Stomach smooth muscle (tissue), 2 donors: ENCODE data around the gene BEND7.

ENCODE experiments used
- H3K27ac ChIP-seq: one replicate; pipeline ENCODE4 v1.7.0; 2013; ENCODE audit warnings: mild to moderate bottlenecking, low read length, inconsistent platforms
- H3K27me3 ChIP-seq, 2 donors: one replicate each; pipeline ENCODE4 v1.7.0; 2013; ENCODE audit warnings: low read length in 2 of 2; ENCODE audit not compliant: insufficient read depth in 2 of 2, control insufficient read depth in 1 of 2
- H3K36me3 ChIP-seq, 2 donors: one replicate each; pipeline ENCODE4 v1.7.0; 2013; ENCODE audit warnings: low read length in 2 of 2; ENCODE audit not compliant: control insufficient read depth in 2 of 2, insufficient read depth in 2 of 2
- H3K4me1 ChIP-seq: one replicate; pipeline ENCODE4 v1.7.0; 2013; ENCODE audit warnings: low read length; ENCODE audit not compliant: control insufficient read depth, insufficient read depth
- H3K4me3 ChIP-seq, 2 donors: one replicate each; pipeline ENCODE4 v1.7.0; 2013; ENCODE audit warnings: low read length in 2 of 2
- H3K9ac ChIP-seq, 2 donors: one replicate each; pipeline ENCODE4 v1.7.0; 2013; ENCODE audit warnings: low read length in 2 of 2, mild to moderate bottlenecking in 1 of 2
- H3K9me3 ChIP-seq, 2 donors: one replicate each; pipeline ENCODE4 v1.7.0; 2013; ENCODE audit warnings: low read length in 2 of 2; ENCODE audit not compliant: control insufficient read depth in 2 of 2
- donor health status: healthy.
- donor health status: Pancreatic carcinoma.

The BEND7 gene

GRCh38 chr10:13425397-13425796, 103.4 kb downstream of the BEND7 start:
- H3K36me3 ChIP-seq, result no peaks in the 10 kb centered on the region
- no peak overlapping the region for H3K4me3 ChIP-seq
- no peaks in the 10 kb centered on the region for H3K4me1 ChIP-seq
- H3K27ac ChIP-seq, result no peak overlapping the region
- H3K27me3 ChIP-seq, result no peaks in the 10 kb centered on the region
- no peaks in the 10 kb centered on the region for H3K9me3 ChIP-seq
- no peak overlapping the region for H3K9ac ChIP-seq

DNA sequence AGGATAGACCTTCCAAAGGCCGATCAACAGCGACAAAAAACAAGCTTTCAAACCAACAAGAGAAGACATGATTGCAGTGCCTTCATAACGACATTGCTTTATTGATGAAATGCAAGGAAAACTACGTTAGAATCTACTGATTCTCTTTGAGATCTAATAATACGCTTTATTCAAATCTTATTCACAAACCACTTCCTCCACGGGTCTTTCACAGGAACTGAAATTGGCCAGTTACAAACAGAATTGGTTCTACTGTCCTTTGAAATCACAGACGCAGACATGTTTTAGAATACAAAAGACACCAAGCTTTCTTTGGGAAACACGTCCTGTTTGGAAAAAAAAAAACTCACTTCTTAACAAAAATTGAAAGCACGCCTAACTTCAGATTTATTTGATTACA, 106.0 kb downstream of the BEND7 start:
- no peak overlapping the region for H3K27ac ChIP-seq
- H3K9ac ChIP-seq, result no peak overlapping the region

GRCh38 chr10:13421382-13421917, 107.4 kb downstream of the BEND7 start:
- Histone ChIP-seq H3K4me3 (no peak overlapping the region), H3K9me3 (no peaks in the 10 kb centered on the region), H3K4me1 (no peaks in the 10 kb centered on the region), H3K27ac (no peak overlapping the region), H3K9ac (no peak overlapping the region), H3K27me3 (peaks cover 0 to 2% of the 10 kb centered on the region in 2 donors), H3K36me3 (no peaks in the 10 kb centered on the region)

More for the DNA sequence above, 106.0 kb downstream of the BEND7 start:
- H3K4me1 ChIP-seq, result no peaks in the 10 kb centered on the region
- no peaks in the 10 kb centered on the region for H3K36me3 ChIP-seq
- no peak overlapping the region for H3K4me3 ChIP-seq
- H3K27me3 ChIP-seq, result peaks cover 0 to 2% of the 10 kb centered on the region in 2 donors
- no peaks in the 10 kb centered on the region for H3K9me3 ChIP-seq

DNA sequence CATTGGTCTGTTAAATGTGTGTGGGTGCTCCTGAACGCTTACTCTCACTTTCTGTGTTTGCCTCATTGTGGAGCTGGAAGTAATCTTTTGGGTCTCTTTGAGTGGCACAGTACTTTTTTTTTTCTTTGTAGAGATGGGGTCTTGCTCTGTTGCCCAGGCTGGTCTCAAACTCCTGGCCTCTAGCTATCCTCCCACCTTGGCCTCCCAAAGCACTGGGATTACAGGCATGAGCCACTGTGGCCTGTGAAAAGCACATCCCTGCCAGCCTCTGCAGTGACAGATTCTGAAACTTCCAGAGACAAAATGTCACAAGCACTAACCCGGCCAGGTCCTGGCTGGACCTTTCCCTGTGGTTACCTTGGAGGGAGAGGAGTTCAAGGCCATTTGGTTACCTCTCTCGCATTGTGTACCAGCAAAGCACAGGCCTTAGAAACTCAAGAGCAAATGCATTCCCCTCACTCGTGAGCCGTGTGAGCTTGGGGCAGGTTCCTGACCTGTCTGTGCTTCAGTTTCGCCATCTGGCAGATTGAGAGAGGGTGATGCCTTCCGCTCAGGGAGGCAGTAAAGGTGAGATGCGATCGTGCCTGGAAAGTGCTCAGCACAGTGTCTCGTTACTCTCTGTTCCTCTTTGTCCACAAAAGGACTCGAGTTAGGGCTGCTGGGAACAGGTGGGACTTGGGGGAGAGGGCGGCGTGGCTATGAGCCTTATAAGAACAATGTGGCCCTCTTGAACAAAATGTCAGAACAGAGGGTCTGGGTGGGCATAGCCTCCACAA, 108.1 kb downstream of the BEND7 start:
- no peaks in the 10 kb centered on the region for H3K4me1 ChIP-seq
- no peak overlapping the region for H3K27ac ChIP-seq
- no peaks in the 10 kb centered on the region for H3K36me3 ChIP-seq
- no peak overlapping the region for H3K9ac ChIP-seq
- no peak overlapping the region for H3K4me3 ChIP-seq
- no peaks in the 10 kb centered on the region for H3K9me3 ChIP-seq
- H3K27me3 ChIP-seq, result peaks cover 0 to 2% of the 10 kb centered on the region in 2 donors

GRCh38 chr10:13417459-13418126, 111.2 kb downstream of the BEND7 start:
- Histone ChIP-seq H3K36me3 (no peaks in the 10 kb centered on the region), H3K4me1 (no peaks in the 10 kb centered on the region), H3K4me3 (no peak overlapping the region), H3K9ac (no peak overlapping the region), H3K9me3 (peaks cover 3 to 4% of the 10 kb centered on the region in 2 donors), H3K27me3 (peaks cover 0 to 2% of the 10 kb centered on the region in 2 donors), H3K27ac (no peak overlapping the region)

DNA sequence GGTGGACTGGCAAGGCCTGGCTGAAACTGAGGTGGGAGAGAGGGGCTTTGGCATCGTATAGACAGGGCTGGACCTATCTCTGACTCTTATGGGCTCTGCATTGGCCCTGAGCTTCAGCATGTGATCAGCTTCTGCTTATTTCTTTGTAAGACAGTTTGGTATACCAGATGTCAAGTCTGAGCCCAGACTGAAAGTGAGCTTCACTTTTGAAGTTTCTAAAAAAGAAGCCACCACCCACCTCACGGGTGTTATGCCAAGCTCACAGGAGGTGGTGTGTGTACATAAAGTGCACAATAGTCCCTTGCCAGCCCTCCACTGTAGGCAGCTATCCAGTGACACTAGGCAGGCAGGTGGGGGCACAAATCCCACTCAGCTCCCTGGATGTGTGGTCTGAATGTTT, 112.1 kb downstream of the BEND7 start:
- Histone ChIP-seq H3K9me3 (peaks cover 3 to 4% of the 10 kb centered on the region in 2 donors), H3K4me1 (no peaks in the 10 kb centered on the region), H3K4me3 (no peak overlapping the region), H3K9ac (no peak overlapping the region), H3K36me3 (no peaks in the 10 kb centered on the region), H3K27me3 (peaks cover 0 to 2% of the 10 kb centered on the region in 2 donors), H3K27ac (no peak overlapping the region)

GRCh38 chr10:13414855-13415254, 114.0 kb downstream of the BEND7 start:
- H3K9me3 ChIP-seq, result peaks cover 3 to 4% of the 10 kb centered on the region in 2 donors
- H3K36me3 ChIP-seq, result no peaks in the 10 kb centered on the region
- H3K27ac ChIP-seq, result no peak overlapping the region
- peaks cover 0 to 2% of the 10 kb centered on the region in 2 donors for H3K27me3 ChIP-seq
- H3K9ac ChIP-seq, result no peak overlapping the region
- no peaks in the 10 kb centered on the region for H3K4me1 ChIP-seq
- no peak overlapping the region for H3K4me3 ChIP-seq

DNA sequence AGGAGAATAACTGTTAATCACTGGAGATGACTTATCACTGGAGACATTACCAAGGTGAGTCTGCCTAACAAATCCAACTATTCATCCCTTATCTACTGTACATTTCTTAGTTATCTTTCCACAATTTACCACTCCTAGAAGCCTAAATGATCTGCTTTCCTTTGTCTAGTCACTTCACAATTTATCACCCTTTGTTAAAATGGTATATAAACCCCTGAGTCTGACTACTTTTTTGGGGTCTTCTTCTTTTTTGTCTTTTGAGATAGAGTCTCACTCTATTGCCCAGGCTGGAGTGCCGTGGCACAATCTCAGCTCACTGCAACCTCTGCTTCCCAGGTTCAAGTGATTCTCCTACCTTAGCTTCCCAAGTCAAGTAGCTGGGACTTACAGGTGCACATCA, 114.7 kb downstream of the BEND7 start:
- Histone ChIP-seq H3K36me3 (no peaks in the 10 kb centered on the region), H3K4me1 (no peaks in the 10 kb centered on the region), H3K9ac (no peak overlapping the region), H3K27me3 (peaks cover 0 to 2% of the 10 kb centered on the region in 2 donors), H3K27ac (no peak overlapping the region), H3K9me3 (peaks cover 3 to 4% of the 10 kb centered on the region in 2 donors), H3K4me3 (no peak overlapping the region)

DNA sequence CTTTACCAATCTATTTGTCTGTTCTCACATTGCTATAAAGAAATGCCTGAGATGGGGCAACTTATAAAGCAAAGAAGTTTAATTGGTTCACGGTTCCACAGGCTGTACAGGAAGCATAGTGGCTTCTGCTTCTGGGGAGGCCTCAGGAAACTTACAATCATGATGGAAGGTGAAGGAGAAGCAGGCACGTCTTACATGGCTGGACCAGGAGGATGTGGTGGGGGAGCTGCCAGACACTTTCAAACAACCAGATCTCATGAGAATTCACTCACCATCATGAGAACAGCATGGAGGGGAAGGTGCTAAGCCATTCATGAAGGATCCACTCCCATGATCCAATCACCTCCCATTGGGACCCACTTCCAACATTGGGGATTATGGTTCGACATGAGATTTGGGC, 115.9 kb downstream of the BEND7 start:
- H3K27me3 ChIP-seq, result no peaks in the 10 kb centered on the region
- no peak overlapping the region for H3K9ac ChIP-seq
- no peaks in the 10 kb centered on the region for H3K4me1 ChIP-seq
- no peak overlapping the region for H3K27ac ChIP-seq
- H3K36me3 ChIP-seq, result no peaks in the 10 kb centered on the region
- H3K4me3 ChIP-seq, result no peak overlapping the region
- peaks cover 3 to 4% of the 10 kb centered on the region in 2 donors for H3K9me3 ChIP-seq

DNA sequence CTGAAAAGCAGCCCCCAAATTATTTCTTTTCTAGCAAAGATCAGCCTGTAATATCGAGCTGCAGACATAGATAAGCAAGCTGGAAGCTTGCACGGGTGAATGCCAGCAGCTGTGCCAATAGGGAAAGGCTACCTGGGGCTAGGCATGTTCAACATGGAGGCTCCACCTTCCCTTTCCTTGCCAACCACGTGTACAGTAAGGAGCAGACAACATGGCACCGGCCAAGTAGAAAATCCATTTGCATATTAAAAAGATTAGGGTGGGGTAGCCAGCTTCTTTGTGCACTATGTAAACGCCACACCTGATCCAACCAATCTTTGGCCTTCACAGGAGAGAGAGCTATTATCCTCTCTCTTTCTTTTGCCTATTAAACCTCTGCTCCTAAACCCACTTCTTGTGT, 124.0 kb downstream of the BEND7 start:
- Histone ChIP-seq H3K27ac (no peak overlapping the region), H3K27me3 (peaks cover 0 to 3% of the 10 kb centered on the region in 2 donors)

More for the DNA sequence above, 124.0 kb downstream of the BEND7 start:
- H3K4me3 ChIP-seq, result no peak overlapping the region
- no peaks in the 10 kb centered on the region for H3K36me3 ChIP-seq
- H3K9ac ChIP-seq, result no peak overlapping the region
- H3K4me1 ChIP-seq, result no peaks in the 10 kb centered on the region
- H3K9me3 ChIP-seq, result peaks cover 0 to 6% of the 10 kb centered on the region in 2 donors
